ENCODE results near the gene OR2D2.
"Not testable (repeated sequence)": the region's sequence is repeated elsewhere in the genome, so short reads cannot be mapped to it uniquely, and the experiment has no call there.

OR2D2 gene

DNA sequence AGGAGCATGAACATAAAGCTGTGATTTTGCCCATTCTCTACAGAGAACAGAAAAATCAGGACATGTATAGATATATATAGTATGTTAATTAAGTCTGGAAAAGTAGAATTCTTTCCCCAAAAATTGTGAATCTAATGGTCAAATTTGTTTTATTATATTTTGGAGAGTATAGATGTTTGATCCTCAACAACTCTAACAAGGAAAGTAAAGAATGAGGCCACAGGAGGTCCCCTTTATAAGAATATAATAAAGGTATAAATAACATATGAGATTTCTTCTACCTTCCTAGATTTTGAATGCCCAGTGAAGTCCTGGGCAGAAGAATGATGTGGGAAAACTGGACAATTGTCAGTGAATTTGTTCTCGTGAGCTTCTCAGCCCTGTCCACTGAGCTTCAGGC lies 16.0 kb downstream of the OR2D2 start, which contains the start of gene OR10A4:
Gene OR10A4 (plus strand): TSS at position 301 of the 400 bp plus-strand sequence. CDS start 23 bp downstream, at position 324.
- DNase-seq: no peak

DNA sequence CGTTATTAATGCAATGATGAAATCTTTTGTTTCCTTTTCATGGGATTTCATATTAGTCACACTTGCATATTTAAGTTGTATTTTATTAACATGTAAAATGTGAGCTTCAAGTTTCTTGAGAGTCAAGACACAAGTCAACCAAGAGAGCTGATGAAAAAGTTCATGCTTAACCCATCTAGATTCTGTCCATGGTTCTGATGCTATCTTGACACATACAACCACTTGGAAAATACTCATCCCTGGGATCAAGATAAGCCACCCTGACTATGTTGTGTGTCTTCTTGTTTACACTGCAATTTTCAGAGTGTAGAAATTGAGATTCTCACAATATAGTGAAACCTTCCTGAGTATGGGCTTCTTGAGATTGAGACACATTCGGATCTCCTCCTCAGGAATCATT lies 16.5 kb downstream of the OR2D2 start:
- no peak for DNase-seq

DNA sequence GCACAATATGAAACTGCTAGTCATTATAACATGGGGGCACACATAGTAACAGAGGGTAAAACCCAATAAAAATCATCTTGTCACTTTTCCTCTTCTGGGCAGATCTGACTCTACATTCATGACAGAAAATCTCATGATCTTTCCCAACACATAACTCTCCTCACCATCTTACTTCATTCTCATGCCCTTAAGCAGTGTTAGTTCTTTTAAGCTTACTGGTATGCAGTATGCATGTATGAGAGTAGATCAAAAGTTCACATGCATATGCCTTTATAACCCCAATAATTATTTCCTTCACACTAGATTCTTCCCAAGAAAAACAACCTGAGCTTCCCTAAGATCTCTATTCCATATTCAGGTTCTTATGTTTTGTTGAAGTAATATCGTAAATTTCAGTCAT lies 21.0 kb downstream of the OR2D2 start:
- no peak for DNase-seq

DNA sequence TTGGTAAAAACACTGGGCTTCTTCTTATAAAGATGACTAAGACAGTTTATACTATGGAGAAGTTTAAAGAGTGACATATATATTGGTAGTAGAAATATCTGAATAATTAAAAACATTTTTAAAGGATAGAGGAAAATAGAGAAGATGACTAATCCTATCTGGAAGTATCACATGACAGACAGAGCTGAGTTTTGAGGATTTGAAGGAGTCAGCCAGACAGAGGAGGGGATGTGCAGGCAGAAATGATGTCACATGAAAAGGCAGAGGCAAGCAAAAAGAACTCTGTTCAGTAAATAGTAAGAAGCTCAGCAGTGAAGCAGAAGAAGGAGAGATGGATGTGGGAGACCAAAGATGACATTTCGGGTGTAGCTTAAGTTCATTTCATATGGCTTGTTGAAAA lies 27.9 kb downstream of the OR2D2 start:
- DNase-seq: no peak

DNA sequence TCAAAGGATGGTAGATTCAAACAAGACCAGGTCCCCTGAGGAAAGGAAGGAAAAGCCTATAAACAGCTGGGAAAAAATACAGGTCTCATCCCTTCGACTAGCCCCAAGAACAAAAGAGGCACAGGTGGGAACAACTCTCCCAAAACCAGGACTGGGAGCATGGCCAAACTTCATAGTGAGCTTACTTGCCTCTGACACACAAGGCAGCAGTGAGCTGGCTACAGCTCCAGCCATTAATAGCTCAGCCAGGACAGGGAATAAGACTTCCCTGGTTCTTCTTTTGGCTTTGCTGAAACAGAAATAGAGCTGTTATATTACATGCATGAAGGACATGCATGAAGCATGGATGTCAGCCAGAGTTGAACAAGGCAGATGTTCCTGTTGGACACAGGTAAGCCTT lies 29.3 kb downstream of the OR2D2 start, which contains the start of gene OR10A2:
Gene OR10A2 (plus strand): TSS at position 97 of the 400 bp plus-strand sequence. CDS start 6,698 bp downstream, outside the sequence.
- DNase-seq: no peak

DNA sequence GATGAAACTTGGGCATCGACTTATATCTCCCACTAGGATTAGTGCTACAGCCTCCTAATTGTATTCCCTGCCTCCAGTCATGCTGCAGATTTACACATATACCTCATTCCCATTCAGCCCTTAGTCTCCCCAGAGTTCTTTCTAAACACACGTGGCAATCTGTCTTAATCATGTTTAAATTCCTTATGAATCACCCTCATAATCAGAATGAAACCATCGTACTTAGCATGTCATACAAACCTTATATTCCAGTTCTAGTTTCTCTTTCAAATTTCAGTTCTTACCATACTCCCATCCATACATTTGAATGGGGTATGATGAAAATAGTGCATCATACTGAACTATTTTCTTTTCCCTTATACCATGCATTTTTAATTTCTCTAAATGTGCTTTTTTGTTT lies 35.4 kb downstream of the OR2D2 start:
- DNase-seq: no peak

DNA sequence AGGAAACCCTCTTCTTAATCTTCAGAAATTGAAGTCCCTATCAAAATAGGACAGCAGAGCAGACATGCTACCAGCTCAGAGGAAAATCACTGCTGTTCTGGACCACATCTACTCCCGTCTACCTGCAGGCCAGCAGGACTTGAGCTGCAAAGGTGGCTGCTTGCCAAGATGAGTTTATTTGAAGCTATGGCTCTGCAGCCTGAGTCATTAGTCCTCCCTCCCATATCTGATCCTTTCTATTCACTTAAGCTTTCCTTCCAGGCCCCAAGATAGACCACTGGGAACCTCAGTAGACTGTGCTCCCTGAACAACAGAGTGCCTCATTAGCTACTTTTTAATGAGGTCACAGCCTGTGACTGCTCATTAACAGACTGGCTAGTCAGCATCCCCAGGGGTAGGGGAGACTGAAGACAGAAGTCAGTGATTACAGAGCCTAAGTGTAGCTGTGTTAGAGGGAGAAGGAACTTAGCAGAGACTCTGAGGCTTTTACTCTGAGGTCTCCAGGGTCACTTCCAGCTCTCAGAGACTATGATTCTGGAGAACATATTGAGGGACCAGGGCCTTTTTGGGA lies 36.2 kb downstream of the OR2D2 start:
- DNase-seq: no peak

DNA sequence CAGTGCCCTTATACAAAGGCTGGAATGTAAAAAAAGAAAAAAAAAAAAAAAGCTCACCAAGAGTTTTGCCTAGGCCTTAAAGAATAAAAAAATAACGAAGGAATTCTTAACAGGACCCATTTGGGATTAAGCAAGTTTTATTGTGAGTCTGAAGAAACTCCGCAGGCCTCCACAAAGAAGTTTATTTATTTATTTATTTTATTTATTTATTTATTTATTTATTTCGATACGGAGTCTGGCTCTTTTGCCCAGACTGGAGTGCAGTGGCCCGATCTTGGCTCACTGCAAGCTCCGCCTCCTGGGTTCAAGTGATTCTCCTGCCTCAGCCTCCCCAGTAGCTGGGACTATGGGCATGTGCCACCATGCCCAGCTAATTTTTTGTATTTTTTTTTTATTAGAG lies 37.5 kb downstream of the OR2D2 start:
- not testable (repeated sequence) for DNase-seq

DNA sequence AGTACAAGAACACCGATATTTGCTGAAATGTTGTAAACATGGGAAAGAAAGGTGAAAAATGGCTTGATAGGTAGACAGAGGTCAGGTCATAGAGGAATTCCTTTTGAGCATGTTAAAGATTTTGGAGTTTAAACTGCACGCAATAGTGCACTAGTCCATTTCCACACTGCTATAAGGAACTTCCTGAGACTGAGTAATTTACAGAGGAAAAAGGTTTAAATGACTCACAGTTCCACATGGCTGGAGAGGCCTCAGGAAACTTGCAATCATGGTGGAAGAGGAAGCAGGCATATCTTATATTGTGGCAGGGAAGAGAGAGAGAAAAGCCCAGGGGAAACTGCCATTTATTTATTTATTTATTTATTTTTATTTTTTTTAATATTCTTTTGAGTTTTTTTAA lies 41.8 kb downstream of the OR2D2 start:
- DNase-seq: no peak

DNA sequence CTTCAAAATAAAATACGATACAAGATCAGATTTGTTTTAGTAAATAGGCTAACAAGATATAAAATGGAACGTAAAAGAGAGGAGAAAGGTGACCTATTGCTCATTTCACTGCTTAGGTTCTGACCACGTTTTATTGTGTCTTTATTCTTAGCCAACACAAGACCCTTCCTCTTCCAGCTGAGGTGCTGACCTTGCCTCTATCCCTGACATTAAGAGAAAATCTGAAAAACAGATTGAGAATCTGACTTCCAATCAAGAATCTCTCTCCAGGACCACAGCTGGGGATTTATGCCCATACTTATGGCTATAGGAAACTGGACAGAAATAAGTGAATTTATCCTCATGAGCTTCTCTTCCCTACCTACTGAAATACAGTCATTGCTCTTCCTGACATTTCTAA lies 46.9 kb downstream of the OR2D2 start, which contains the start of gene OR10A5:
Gene OR10A5 (plus strand): TSS at position 301 of the 400 bp plus-strand sequence. CDS start 0 bp downstream, at position 301.
- DNase-seq: no peak

DNA sequence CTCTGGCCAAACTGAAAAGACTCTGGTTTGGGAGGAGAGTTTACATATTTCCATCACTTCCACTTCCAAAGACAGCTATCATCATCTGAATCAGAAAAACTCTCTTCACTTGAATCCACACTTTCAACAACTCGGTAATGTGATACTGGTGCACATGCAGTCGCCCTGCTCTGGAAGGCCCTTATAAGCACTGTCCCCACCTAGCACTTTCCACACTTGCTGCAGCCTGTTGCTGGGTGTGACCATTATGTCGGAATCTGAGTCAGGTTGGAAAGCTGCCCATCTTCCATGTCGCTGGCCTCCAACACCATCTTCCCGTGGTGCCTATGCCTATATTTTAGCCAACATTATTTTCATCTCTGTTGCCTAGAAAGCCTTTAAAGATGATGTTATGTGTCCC lies 47.9 kb downstream of the OR2D2 start:
- no peak for DNase-seq

DNA sequence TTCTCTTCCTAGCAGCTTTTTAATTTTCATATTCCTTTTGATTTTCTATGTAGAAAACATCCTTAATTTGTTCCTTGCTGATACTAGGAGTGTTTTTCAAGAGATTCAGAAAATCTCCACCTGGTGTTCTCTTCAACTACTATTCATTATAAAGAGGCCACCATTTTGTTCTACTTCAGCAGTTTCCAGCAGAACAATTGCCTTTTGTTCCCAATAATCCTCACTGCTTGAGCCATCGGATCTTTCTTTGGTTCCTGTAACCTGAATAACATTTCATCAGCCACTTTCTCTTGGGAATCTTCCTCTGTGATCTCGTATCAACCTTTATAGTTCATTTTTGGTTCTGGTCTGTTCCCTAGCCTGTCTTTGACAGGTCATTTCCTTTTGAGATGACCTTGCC lies 48.6 kb downstream of the OR2D2 start:
- DNase-seq: no peak

DNA sequence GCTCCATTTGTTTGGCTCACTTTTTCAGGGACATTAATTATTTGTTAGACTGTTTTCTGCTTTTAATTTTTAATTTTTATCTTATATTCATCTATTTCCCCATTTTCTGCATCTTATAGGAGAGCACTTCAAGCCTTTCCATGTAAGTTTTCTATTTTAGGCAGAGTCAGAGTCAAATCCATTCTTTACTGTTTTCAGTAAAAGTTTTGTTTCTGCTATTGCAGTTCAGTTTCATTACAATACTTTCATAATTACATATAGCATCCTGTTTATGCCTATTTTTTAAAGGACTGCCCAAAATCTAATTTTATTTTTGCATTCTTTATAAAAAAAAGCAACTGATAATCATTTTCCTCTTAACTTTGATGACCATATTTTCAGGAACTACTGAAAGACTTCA lies 50.6 kb downstream of the OR2D2 start:
- DNase-seq: no peak

Measured in activated CD8-positive, alpha-beta memory T cell treated with anti-CD3 and anti-CD28 coated beads, Interleukin-2, amount 50 U/mL, for 48 hours (primary cell).